HG03442 (cell line): Measurements from ENCODE around the gene KIAA0513.

ENCODE experiments used
- ATAC-seq: cut with Tn5 transposase; IDR thresholded peaks from one replicate; pipeline ENCODE4 v1.9.1; 2021; ENCODE audit warnings: mild to moderate bottlenecking, moderate library complexity; ENCODE audit not compliant: unreplicated experiment

KIAA0513 gene, protein sequence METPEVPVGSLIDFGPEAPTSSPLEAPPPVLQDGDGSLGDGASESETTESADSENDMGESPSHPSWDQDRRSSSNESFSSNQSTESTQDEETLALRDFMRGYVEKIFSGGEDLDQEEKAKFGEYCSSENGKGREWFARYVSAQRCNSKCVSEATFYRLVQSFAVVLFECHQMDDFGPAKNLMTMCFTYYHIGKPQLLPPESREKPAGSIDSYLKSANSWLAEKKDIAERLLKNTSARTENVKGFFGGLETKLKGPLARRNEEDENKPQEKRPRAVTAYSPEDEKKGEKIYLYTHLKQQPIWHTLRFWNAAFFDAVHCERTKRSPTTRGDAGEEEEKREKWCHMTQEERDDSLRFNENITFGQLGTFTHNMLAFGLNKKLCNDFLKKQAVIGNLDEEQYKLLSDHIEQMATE

DNA sequence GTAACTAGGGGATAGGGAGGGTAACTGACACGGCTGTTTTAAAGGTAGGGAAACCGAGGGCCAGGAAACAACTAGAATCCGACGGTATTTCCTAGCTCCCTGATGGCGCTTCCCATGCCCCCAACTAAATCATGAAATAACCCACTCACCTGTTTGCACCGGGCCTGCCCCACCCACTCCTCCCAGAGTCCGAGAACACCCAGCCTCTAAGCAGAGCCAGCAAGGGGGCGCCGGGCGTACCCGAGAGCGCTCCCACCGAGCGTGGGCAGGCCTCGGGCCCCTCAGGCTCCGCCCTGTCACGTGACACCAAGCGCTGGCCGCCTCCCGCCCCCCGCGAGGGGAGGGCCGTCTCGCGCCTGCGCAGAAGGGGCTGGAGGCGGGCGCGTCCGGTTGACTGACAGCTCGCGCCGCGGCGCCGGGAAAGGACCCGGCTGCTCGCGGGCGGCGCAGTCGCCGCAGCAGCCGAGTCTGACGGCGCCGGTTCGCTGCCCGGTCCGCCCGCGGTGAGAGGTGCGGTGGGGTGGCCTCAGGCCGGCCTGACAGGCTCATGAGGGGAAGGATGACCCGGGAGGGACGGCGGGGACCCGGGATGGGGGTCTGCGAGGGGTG is at the start of gene KIAA0513:
KIAA0513 (plus strand) TSS at position 447 of the 609 bp plus-strand sequence. CDS start 39,277 bp downstream, outside the sequence.
- peak; percentile 71 for ATAC-seq

DNA sequence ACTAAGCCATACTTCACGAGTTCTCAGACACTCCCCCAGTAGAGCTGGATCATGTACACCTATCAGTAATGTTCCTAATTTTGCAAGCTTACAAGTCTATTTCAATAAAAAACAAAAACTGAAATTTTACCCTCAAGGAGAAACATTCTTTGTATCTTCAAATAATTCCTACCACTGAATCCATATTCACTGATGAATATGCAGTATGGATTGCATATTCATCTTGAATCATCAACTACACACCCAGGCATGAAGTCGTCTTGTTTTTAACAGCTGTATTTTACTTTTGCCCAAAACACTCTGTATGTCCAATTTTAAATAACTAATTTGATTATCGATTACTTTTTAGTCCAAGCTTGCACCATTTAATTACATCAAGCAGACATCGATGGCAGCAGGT is 48.1 kb upstream of the KIAA0513 start:
- ATAC-seq = no peak

GRCh38 chr16:84982434-84982833 is 45.2 kb upstream of the KIAA0513 start:
- ATAC-seq = no peak

- ATAC-seq = no peak
These were observed 42.2 kb upstream of the KIAA0513 start for GRCh38 chr16:84985079-84986065.

DNA sequence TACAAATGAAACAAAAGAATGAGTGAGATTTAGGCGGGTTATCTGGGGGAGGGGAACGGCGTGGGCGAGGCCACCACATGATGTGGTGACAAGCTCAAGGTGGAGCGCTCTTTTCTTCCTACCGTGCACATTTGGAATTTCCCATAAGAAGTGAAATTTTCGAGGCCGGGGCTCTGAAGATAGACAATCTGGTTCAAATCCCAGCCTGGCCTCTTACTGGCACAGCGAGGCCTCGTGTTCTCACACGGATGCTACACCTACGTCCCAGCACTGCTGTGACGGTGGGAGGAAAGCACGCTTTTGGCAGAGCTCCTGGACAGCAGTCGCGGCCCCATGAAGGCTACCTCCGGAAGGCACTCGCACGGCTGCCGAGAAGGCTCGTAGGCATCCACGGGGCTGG is 41.5 kb upstream of the KIAA0513 start:
- ATAC-seq = no peak

DNA sequence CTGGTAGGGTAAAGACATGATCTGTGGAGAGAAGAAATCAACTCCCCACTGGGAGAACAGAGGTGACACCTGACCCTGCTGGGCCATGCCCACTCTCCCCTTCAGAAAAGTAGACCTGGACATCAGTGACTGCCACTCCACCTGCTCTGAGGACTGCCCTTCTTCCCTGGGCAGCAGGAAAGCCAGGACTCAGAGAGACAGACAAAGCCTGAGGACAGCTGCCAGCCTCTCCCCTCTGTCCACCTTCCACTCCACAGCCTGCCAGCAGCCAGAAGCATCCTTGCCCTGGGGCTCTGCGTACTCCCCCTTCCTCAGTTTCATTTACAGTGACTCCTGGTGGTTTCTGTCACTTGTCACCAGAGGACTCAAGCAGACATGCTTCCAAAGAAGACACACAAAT is 40.7 kb upstream of the KIAA0513 start:
- ATAC-seq = no peak

DNA sequence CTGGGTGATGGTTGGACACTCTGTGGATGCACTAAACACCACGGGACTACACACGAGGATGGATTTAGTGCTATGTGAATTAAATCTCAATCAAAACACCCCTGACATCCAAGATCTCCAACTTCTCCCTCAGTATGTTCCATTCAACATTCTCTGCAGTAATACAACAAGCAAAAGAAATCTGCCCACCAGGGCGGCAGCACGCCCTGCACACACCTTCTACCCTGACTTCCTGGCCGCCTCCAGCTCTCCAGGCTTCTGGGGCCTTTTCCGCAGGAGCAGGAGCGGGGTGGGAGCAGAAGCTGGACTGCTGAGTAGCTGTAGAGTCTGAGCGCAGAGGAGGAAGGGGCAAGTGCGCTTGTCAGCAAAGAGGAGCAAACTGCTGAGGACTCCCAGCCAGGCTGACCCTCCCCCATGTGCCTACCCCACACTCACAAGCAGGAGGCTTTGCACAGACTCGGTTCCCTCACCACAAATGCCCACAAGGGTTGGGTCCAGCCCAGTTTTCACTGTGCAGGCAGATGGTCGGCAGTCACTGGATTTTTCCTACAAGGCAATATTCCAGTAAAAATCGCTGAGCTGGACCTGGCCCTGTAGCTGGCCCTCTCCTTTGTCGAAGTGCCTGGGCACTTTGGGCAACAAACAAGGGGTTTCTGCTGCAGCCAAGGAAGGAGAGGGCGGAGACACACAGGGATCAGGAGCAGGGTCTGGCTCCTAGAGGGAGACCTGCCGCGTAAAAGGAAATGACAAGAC is 39.1 kb upstream of the KIAA0513 start:
- ATAC-seq = no peak

DNA sequence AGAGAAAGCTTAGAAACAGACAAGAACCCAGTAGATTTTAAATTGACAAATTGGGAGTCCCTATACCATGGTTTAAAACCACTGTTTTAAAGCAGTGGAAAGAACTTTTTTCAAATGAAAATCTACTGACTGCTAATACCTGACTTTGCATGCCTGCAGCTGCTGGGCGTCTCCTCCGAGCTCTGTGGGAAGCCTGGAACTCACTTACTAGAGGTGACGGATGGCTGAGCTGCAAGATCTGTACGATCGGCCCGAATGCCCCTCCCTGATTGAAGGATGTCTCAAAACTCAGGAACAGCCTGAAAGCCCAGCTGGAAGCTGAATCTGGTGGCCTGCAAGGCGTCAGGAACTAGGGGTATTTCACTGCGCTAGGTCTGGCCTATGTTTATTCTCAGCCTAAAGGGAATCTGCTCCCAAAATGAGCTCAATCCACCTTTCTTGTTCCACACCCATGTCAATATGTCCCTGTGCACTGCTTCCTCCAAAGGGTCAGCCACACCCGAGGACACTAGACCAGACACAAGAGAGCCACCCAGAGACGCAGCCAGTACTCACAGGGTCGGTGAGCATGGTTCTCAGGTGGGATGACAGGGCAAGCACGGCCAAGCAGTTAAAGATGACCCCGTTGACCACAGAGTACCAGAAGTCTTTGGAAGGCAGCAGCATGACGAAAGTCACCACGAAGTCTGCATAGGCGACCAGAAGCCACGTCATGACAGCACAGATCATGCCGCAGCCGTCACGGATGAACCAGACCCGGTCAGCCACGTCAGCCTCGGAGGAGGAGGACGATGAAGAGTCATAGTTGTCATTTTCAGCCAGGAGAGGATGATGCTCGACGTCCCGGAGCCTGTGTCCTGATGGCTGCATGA is 37.6 kb upstream of the KIAA0513 start:
- no peak for ATAC-seq

DNA sequence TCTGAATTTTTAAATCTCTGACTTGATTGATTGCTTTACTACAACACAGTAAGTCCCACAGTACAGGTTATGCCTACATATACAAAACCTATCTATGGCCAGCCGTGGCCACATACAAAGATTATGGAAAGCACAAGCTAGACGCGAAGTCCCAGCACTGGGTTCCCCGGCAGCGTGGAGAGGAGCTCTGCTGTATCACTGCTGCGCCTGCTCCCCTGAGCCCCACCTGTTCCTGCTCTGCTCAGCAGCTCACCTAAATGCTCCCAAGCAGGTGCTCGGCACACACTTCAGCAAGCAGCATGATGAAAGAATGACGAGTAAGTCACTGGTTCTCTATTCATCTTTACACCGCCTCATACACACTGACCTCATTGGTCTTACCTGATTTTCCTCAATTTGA is 36.8 kb upstream of the KIAA0513 start:
- no peak for ATAC-seq

DNA sequence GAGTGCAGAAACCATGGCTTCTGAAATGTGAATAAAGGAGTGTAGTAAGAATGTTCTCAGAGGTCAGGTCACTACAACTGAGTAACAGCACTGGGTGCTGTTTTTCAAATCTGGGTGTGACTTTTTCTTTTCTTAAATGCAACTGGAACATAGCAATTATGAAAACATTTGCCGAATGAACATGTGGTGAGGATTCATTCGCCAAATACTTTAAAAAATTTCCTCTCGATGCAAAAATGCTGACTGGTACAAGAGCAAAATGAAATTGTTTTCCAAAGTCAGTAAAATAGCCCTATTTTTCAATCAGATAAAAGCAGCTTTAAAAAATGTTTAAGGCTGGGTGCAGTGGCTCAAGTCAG is 34.9 kb upstream of the KIAA0513 start:
- no peak for ATAC-seq

DNA sequence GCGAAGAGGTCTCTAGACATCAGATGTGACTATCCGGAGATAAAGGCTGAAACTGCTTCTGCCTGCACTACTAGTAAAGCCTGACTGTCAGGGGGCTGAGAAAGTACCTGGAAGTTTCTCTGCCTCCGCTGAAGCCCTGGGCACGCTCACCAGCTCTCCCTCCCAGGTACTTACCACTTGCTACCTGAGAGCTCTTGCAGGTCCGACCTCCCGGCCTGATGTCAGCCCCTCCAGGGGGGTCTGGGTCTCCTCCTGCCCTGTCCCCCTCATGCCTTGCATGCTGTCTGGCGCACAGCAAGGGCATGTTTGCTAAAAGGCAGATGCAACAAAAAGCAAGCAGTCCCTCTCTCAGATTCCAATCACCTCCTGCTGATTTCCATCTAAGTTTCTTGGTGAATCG is 33.7 kb upstream of the KIAA0513 start:
- ATAC-seq = no peak

- ATAC-seq = no peak
These were observed 31.9 kb upstream of the KIAA0513 start for GRCh38 chr16:84995663-84996062.

- no peak for ATAC-seq
These were observed 31.2 kb upstream of the KIAA0513 start for GRCh38 chr16:84996365-84996764.

DNA sequence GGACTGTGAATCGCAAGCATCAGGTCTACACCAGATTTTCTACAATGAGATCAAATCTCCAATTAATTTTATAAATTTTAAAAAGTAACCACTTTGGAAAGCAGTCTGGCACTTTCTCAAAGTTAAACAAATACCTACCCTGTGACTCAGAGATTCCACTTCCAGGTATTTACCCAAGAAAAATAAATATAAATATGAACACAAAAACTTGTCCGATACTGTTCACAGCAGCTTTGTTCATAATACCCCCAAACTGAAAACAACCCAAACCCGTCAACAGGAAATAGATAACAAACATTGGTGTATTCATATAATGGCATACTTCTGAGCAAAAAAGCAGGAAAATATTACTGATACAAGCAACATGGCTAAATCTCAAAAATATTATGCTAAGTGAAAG is 28.4 kb upstream of the KIAA0513 start:
- no peak for ATAC-seq

- ATAC-seq = no peak
These were observed 27.6 kb upstream of the KIAA0513 start for GRCh38 chr16:84999857-85000480.

GRCh38 chr16:85002099-85002541 is 25.5 kb upstream of the KIAA0513 start:
- no peak for ATAC-seq

GRCh38 chr16:85002608-85003007 is 25.0 kb upstream of the KIAA0513 start:
- ATAC-seq = no peak

- ATAC-seq = no peak
These were observed 24.5 kb upstream of the KIAA0513 start for GRCh38 chr16:85003076-85003475.
